HG02973 (cell line): Measurements from ENCODE around the gene MEPE.

Experiments used
- ATAC-seq: cut with Tn5 transposase; IDR thresholded peaks from one replicate; pipeline ENCODE4 v1.9.1; 2021; ENCODE audit warnings: moderate library complexity; ENCODE audit not compliant: unreplicated experiment

MEPE gene

DNA sequence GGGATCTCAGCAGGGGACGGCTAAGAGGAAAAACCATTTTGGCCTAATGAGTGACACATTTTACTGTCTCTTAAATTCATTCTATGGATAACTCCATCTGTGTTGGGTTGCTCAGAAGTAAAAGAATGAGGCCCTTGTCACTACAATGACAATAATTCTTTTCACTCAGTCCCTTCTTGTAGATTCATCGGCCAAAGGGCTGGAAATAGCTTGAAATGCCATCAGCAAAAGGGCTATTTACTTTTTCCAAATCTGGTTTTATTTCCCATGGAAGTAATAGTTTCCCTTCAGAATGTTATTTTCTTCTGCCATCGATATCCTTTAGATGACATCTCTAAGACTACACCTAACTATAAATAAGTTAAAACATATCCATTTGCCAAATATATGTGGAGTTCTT lies 7.4 kb downstream of the MEPE start:
- no peak for ATAC-seq

- no peak for ATAC-seq
These were observed 11.2 kb downstream of the MEPE start for GRCh38 chr4:87843936-87844335.

DNA sequence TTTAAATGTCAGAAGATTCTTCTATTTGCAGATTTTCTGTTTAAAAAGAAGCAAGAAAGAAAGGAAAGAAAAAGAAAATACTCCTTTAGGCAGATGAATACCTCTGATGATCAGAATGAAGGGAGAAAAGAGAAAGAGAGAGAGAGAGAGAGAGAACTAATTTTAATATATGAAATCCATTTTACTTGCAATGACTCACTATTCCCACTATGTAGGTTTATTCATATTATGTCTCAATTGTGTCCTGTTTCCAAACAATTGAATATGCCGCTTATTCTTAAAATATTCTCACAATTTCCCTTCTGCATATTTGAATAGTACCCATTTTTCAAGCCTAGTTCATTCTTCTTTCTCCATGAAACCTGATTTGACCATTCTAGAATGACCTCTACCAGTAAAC lies 11.7 kb downstream of the MEPE start:
- ATAC-seq = no peak

DNA sequence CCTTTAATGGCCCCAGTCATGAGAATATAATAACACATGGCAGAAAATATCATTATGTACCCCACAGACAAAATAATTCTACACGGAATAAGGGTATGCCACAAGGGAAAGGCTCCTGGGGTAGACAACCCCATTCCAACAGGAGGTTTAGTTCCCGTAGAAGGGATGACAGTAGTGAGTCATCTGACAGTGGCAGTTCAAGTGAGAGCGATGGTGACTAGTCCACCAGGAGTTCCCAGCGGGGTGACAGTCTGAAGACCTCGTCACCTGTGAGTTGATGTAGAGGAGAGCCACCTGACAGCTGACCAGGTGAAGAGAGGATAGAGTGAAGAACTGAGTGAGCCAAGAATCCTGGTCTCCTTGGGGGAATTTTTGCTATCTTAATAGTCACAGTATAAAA lies 13.5 kb downstream of the MEPE start:
- no peak for ATAC-seq

DNA sequence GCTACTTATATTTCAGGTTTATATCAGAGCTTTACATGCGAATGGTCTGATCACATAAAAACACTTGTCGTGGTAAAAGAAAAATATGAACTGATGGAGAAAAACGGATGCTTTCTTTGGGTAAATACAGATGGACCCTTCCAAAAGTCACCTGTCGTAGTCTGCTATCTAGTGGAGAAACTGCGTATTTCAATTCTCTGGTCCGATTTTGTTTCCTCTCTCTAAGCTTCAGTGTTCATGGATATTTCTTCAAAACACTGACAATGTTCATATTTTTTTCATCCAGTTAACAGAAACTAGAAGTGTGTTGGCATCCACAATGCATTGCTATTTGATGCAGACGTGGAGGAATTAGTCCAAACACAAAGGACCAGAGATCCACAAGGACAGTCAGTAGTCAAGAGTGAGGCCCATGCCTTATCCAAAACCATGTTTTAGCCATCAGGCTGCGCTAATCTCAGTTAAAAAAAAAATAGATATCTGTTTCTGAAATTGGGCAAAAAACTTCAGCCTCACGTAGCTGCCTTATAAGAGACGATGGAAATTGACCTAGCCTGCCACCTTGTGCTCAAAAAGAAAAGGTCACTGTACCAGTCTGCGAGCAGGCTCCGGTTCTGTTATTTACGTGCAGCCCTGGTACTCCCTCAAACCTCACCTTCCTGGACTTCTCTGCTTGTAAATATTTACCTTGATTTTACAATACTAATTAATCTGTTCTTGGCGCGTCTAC lies 16.0 kb downstream of the MEPE start:
- peak; percentile 88 for ATAC-seq

GRCh38 chr4:87849612-87850011 lies 16.8 kb downstream of the MEPE start:
- ATAC-seq = no peak

DNA sequence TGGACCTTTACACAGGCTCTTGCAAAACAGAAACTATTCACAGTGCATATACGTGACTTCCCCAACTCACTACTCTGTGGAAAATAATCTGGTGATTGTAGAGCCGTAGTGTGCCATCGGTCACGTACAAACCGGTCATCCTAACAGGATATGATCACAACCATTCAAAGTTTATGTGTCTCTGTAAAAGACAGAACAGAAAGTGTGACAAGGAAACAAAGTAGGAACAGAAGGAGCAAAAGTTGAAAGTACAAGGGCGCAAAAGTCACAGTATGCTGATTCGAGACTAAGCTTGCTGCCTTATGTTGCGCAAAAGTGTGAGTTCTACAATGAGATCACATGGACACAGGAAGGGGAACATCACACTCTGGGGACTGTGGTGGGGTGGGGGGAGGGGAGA lies 18.6 kb downstream of the MEPE start:
- no peak for ATAC-seq

- no peak for ATAC-seq
These were observed 19.2 kb downstream of the MEPE start for GRCh38 chr4:87851953-87852352.

- ATAC-seq = no peak
These were observed 20.3 kb downstream of the MEPE start for GRCh38 chr4:87853108-87853507.

GRCh38 chr4:87853891-87854290 lies 21.1 kb downstream of the MEPE start:
- no peak for ATAC-seq

- ATAC-seq = no peak
These were observed 22.8 kb downstream of the MEPE start for GRCh38 chr4:87855559-87855958.

DNA sequence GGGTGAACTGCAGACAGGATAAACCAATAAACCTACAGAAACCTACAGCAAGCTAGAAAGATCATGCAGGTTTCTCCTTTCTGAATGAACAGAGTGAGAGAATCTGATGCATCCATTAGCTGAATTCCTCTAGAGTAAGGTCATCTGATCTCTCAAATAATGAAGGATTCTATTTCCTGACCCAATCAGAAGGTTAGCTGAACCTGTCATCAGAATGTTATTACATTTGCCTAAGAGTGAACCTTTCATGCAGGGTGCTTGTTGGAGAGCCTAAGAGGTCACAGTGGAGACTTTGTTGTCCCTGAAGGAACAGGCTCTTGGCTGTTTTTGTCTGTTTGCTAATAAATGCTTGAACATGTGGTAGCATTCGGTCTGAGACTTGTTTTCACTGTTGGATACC lies 24.0 kb downstream of the MEPE start:
- no peak for ATAC-seq

DNA sequence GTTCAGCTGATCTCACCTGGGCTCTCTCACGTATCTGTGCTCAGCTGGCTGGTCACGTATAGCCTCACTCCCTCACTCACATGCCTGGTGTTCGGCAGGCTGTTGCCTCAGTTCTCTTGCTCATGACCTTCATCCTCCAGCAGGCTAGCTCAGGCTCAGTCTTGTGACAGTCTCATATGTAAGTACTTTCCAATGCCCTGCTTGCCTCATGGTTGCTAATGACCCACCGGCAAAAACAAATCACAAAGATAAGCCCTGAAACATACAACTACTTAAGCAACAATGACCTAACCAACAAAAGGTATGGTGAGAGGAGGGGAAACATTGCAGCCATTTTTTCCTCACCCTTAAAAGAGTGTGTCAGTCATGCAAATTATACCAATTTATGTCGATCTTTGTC lies 25.0 kb downstream of the MEPE start:
- no peak for ATAC-seq

- no peak for ATAC-seq
These were observed 29.5 kb downstream of the MEPE start for GRCh38 chr4:87862236-87862635.

GRCh38 chr4:87863486-87863885 lies 30.7 kb downstream of the MEPE start:
- no peak for ATAC-seq

GRCh38 chr4:87864321-87864720 lies 31.6 kb downstream of the MEPE start:
- ATAC-seq = no peak

DNA sequence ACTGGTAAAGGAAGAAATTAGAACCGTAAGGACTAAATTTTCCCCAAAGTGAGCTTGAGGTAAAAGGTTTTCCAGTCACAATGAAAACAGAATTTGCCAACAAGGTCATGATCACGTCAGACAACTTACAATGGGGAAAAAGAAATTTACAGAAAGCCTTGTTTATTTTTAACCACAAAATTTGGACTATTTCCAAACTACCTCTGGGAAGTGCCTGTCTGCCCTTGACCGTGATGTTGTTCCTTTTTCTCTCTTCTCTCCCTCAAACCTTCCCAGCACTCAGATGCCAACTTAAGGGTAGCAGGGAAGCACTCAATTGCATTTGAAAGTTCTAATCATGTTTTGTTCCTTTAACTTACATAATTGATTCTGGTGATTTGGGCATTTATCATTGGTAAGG lies 32.5 kb downstream of the MEPE start:
- no peak for ATAC-seq

GRCh38 chr4:87865960-87866598 lies 33.3 kb downstream of the MEPE start:
- ATAC-seq = no peak

- ATAC-seq = no peak
These were observed 35.8 kb downstream of the MEPE start for GRCh38 chr4:87868522-87868921.

DNA sequence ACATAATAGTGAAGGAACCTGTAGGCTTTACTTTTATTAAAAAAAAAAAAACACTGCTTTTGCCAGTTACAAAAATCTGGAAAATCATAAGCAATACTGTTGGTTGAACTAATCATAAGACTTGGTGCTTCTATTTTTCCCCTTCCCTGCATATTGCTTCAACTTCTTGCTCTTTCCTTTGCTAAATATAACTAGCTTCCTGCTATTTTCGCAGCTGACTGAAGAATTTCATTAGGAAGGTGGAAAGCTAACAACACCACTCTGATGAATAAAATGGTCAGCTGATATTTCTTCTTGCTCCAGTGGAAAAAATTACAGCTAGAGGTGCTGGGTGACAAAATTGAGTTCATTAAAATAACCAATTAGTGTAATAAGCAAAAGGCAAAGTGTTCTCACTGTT lies 39.3 kb downstream of the MEPE start:
- no peak for ATAC-seq

GRCh38 chr4:87875191-87875590 lies 42.4 kb downstream of the MEPE start:
- ATAC-seq = no peak

DNA sequence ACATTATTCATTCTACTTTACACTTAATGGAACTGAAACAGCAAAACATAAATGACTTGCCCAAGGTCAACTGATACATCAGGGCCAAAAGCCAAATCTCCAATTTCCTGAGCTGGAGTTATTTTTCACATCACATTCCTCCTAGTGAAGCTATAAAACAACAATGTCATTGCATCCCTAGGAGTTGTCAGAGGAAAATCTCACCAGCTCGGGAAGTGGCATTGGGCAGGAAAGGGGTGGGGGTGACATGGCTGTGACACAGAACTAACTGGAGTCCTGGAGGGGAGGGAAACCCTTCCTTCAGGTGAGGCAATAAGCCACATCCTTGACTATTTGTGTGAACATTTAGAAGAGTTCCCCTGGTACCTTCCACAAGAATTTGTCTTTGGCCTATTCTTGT lies 47.3 kb downstream of the MEPE start:
- no peak for ATAC-seq

DNA sequence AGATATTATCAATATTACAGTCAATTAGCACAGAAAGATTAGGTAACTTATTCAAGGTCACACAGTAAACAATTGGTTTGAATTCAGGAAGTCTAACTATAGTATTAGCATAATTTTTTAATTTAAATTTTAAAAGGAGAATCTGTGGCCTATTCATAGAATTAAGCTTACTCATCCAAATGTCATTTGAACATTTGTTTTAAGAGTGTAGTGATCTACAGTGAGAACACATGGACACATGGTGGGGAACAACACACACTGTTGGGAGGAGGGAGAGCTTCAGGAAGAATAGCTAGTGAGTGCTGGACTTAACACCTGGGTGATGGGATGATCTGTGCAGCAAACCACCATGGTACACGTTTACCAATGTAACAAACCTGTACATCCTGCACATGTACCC lies 48.3 kb downstream of the MEPE start:
- no peak for ATAC-seq
